ENCODE measurements around the gene TAS1R3.

TAS1R3 gene

DNA sequence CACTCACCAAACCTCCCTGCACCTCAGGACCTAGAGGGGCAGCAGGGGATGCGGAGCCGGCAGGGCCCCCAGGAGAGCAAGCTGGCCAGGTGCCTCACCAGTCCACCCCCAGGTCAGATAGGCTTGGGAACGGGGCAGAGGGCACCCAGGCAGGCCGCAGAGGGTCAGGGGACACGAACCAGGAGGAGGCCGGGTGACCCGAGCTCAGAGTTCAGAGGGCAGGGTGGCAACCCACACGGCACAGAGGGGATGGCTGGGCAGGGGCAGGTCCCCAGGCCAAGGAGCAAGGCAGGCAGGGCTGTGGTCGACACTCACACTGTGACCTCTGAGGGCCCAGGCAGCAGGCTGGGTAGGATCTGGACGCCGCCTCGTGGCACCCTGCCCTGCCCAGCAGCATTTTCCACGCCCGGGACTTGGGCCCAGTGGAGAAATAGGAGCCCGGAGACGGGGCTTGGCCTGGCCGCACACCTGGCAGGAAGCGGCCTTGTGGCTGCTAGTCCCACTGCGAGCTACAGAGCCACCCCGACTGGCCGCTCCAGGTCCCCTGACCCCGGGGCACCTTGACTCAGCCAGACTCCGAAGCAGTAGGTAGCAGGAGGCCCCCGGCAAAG is 12.8 kb downstream of the TAS1R3 start:
- FAIRE-seq (no peak), DNase-seq (ENCODE audit: insufficient read length, low spot score) (no peak)
- TF ChIP-seq, protein P1, sequence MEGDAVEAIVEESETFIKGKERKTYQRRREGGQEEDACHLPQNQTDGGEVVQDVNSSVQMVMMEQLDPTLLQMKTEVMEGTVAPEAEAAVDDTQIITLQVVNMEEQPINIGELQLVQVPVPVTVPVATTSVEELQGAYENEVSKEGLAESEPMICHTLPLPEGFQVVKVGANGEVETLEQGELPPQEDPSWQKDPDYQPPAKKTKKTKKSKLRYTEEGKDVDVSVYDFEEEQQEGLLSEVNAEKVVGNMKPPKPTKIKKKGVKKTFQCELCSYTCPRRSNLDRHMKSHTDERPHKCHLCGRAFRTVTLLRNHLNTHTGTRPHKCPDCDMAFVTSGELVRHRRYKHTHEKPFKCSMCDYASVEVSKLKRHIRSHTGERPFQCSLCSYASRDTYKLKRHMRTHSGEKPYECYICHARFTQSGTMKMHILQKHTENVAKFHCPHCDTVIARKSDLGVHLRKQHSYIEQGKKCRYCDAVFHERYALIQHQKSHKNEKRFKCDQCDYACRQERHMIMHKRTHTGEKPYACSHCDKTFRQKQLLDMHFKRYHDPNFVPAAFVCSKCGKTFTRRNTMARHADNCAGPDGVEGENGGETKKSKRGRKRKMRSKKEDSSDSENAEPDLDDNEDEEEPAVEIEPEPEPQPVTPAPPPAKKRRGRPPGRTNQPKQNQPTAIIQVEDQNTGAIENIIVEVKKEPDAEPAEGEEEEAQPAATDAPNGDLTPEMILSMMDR (IDR thresholded peaks at IDR 0.05; ENCODE audit: insufficient read depth, missing control alignments), result no peak

DNA sequence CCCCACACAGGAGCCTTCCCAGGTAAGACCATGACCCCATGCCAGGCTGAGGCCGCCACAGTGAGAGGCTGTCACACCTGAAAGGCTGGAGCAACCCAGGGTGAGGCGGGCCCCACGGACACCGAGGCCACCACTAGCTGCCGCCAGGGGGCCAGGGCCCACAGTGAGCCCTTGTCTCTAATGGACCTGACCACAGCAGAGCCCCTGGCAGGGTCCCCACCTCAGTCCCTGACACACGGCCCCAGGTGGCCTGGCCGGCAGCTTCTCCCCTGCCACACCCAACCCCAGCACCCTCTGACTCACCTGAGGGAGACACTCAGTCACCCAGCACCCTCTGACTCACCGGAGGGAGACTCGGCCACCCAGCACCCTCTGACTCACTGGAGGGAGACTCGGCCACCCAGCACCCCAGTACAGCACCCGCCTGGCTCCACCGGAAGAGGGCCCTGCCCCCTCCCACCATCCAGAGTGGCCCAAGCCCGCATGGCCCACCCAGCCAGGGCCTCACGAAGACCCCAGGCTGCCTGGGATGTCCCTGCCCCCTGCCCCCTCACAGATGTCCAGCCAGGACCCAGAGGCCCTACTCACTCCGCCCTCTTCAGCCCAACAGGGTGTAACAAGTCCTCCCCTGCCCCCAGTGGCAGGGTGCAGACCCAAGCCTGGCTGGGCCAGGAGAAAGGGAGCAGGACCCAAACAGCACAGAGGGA is 13.7 kb downstream of the TAS1R3 start:
- TF ChIP-seq, protein P1 (IDR thresholded peaks at IDR 0.05; ENCODE audit: insufficient read depth, missing control alignments), result peak; percentile 21
- FAIRE-seq (no peak), DNase-seq (ENCODE audit: insufficient read length, low spot score) (no peak)

DNA sequence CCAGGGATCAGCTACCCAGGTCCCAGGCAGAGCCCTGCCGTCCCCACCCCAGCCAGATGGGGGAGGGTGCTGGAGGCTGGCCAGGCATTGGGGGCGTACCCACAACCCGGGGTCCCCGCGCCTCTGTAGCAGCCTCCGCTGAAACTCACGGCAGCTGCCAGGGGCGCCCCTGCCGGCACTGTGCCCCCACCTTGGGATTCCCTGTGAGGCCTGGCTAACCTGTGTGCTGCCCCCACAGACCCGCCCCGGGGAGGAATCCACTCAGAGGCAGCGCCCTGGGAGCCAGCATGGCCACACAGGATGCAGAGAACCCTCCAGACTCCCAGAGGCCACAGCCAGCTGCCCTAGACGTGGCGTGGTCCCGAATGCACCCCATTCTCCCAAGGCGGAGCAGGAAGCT is 14.3 kb downstream of the TAS1R3 start:
- DNase-seq (ENCODE audit: insufficient read length, low spot score), result no peak
- FAIRE-seq, result no peak
- TF ChIP-seq, protein P1 (IDR thresholded peaks at IDR 0.05; ENCODE audit: insufficient read depth, missing control alignments), result no peak

DNA sequence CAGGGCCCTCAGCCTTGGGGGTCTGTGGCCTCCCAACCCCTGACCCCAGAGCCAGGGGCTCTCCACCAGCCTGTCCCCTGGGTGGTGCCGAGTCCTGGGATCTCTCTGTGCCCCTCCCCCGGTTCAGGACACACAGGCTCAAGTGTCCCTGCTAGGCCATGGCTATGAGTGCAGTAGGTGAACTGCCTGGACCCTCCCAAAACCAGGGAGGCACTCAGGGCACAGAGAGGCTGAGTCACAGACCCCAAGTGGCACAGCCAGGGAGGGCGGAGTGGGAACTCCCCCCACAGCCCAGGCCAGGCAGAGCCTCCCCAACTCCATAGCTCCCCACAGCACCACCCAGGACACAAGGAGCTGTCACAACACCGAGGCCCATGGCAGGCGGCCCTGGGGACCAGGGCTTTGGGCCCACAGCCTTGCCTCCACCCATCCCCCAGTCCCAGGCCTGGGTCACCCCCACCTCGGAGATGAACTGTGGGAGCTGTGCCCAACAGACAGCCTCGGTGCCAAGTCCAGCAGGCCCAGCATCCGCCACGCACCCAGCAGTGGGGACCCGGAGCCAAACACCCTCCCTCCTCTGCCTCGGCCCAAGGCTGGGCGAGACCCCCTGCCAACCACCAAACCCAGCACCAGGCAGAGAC is 14.9 kb downstream of the TAS1R3 start:
- FAIRE-seq (no peak), DNase-seq (ENCODE audit: insufficient read length, low spot score) (no peak)
- TF ChIP-seq, protein P1 (IDR thresholded peaks at IDR 0.05; ENCODE audit: insufficient read depth, missing control alignments), result no peak

DNA sequence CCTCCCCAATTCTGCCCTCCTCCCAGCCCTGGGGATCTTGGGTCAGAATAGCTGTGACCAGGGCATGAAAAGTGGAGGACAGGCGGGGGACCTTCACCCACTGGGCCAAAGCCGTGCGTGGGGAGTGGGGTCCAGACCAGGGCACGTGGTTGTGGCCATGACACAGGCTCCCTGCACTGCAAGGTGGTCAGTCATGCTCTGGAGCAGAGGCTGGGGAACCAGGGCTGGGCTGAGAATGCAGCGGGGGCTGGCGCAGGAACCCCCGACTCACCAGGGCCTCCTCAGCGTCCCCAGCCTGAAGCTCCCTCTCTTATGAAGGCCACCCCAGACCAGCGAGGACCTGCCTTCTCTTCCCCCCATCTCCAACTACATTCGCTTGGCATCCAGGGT is 15.4 kb downstream of the TAS1R3 start:
- TF ChIP-seq, protein P1 (IDR thresholded peaks at IDR 0.05; ENCODE audit: insufficient read depth, missing control alignments), result no peak
- FAIRE-seq (no peak), DNase-seq (ENCODE audit: insufficient read length, low spot score) (no peak)

DNA sequence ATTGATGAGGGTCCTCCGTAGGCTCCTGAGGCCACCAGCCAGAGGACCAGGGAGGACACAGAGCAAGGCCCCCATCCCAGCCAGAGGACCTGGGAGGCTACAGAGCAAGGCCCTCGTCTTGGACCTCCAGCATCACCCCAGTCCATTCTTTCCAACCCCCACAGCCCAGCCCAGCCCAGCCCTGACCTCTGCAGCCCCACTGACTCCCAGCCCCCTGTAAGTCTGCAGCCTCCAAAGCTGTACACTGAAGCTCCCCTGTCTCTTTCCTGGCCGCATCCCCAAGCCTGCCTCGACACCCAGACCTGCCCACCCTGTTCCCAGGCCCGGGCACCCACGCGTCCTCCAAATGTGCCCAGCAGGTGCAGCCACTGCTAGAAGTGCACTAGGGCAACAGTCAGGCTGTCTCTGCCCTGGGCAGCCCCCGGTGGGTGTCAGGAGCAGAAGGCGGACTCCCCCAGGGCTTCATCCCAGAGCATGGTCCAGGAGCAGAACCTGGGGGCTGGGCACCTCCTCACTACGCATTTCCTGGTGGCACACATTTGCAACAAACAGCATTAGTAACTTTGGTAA is 16.0 kb downstream of the TAS1R3 start:
- no peak for FAIRE-seq
- DNase-seq (ENCODE audit: insufficient read length, low spot score), result no peak
- TF ChIP-seq, protein P1 (IDR thresholded peaks at IDR 0.05; ENCODE audit: insufficient read depth, missing control alignments), result no peak

Measured in D721Med (cell line).